Fibroblast of skin of back (primary cell): ENCODE data around the gene CLEC14A. TPM values are rescaled to one million over a fixed set of nuclear protein-coding genes. Genes with fewer than 3 reads are reported as not detected.

Source experiments
- DNase-seq: peaks from one replicate; pipeline ENCODE4 v3.0.0-alpha.2; 2013
- polyA plus RNA-seq, 2 experiments: library from polyadenylated mRNA; unstranded; fragments of 120-200 nt; gene quantifications; one replicate each; pipeline ENCODE4 v1.2.1, GENCODE V29; 2013; ENCODE audit not compliant: insufficient read length in 2 of 2

The CLEC14A gene, protein sequence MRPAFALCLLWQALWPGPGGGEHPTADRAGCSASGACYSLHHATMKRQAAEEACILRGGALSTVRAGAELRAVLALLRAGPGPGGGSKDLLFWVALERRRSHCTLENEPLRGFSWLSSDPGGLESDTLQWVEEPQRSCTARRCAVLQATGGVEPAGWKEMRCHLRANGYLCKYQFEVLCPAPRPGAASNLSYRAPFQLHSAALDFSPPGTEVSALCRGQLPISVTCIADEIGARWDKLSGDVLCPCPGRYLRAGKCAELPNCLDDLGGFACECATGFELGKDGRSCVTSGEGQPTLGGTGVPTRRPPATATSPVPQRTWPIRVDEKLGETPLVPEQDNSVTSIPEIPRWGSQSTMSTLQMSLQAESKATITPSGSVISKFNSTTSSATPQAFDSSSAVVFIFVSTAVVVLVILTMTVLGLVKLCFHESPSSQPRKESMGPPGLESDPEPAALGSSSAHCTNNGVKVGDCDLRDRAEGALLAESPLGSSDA
- 0.60 TPM for polyA plus RNA-seq (2013, experiment 1 of 2; ENCODE audit: insufficient read length)
- polyA plus RNA-seq (2013, experiment 2 of 2; ENCODE audit: insufficient read length) = 0.32 TPM

GRCh38 chr14:38255673-38256532 lies at the start of gene CLEC14A:
CLEC14A (minus strand) TSS chr14:38256093; CDS start chr14:38256022, 71 bp downstream.
- DNase-seq = peak; percentile 15

DNA sequence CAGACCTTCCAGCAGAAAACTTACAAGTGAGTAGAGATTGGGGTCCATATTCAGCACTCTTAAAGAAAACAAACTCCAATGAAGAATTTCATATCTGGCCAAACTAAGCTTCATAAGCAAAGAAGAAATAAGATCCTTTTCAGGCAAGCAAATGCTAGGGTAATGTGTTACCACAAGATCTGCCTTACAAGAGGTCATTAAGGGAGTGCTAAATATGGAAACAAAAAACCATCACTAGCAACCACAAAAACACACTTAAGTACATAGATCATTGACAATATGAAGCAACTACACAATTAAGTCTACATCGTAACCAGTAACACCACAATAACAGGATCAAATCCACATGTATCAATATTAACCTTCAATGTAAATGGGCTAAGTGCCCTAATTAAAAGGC lies 47.1 kb upstream of the CLEC14A start:
- no peak for DNase-seq

GRCh38 chr14:38302034-38302433 lies 46.1 kb upstream of the CLEC14A start:
- no peak for DNase-seq

DNA sequence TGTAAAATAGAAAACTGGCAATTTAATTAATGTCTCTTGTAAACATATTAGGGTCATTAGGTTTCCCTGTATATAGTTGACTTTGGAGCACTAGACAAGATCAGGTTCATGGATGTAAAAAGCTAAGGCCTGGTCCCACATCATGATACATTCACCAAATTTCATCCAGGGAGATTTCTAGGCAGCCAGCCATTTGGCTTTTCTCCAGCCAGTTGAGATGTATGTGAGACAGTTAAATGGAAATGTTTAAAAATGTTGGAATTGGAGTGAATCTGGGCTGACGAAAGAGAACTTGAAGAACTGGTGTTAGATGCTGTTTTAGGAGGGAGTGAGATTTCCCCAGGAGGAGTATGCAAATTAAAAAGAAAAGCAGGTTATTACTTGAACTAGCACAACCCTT lies 41.8 kb upstream of the CLEC14A start:
- DNase-seq = peak; percentile 64

DNA sequence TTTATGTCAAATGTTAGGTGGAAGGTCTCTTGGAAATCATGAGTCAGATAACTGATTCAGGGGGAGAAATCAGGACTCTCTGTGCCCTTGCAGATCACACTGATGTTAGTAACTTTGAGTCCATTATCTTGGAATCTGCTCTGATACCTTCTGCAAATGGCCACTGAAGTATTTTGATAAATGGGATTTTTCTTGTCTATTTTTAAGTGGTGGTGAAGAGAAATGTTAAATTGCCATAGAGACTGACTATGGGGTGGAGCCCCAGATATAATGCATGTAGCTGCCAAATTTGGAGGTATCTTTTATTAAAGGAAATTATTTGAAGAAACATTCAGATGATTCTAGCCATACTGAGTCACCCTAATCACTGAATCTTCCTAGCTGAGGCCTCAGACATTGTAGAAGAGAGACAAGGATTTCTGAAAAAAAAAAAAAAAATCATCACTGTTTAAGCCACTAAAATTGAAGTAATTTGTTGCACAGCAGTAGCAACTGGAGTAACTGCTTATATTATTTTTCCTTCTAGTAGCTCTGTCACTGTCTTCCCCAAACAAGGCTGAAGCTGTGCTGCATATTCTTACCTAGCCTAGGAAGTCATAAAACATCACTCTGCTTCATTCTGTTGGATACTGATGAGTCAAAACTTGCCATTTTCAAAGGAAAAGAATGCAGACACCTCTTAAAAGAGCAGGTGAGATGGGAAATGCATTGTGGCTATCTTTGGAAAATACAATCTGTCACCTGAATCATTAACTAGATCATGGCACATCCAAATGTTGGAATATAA lies 36.0 kb upstream of the CLEC14A start:
- DNase-seq = peak; percentile 76

- peak; percentile 95 for DNase-seq
These were observed 34.8 kb upstream of the CLEC14A start for GRCh38 chr14:38290601-38291188.

DNA sequence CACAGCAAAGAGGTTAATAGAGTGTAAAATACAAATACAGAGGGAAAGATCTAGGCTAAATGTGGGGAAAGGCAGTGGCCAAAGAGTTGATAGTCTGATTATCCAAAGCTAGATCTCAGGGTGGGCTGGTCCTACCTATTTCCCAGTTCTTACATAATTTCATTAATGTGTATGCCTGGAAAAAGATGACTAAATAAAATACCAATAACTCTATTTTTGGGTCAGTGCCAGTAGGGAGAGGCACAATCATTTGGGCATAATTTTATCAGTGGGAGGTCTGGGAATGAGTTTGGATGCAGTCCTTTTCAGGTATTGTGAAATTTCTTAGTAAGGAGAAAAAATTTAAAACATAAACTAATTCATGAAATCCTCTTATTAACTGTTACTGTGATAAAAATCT lies 30.6 kb upstream of the CLEC14A start:
- no peak for DNase-seq

GRCh38 chr14:38285962-38286361 lies 30.1 kb upstream of the CLEC14A start:
- DNase-seq = no peak

DNA sequence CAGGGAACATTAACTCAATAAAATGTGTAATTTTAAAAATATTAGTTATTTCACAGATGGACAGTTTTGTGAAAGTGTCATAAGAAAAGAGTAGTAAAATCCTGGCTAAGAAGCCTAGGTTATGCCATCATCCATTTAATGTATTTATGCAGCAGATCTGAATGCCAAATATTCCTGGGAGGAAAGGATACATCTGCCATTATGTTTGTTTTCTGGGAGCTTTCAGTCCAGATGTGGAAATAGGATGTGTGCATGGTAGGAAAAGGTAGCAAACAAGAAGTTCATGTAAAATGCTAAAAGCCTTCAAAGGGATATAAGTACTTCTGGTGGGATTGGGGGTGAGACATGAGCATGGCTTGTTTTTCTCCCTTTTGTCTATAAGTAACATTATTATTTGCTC lies 27.0 kb upstream of the CLEC14A start:
- no peak for DNase-seq

GRCh38 chr14:38280081-38280480 lies 24.2 kb upstream of the CLEC14A start:
- no peak for DNase-seq

- no peak for DNase-seq
These were observed 23.7 kb upstream of the CLEC14A start for GRCh38 chr14:38279572-38279971.

DNA sequence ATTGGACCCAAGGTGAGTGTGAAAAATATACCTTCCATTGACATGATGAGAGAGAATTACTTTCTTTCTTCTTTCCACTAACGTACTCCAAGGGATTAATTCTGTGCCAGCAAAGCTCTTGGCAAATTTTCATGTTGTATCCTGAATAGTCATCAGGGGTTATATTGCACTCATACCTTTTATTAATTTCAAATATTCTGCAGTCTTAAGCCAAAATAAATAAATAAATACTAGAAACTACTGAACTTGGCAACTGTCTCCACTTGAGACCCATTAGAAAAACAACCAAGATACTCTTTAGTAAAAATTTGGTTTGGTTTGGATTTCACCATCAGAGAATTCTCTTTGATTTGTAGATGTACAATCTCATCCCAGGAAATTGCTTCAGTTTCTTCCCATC lies 22.1 kb upstream of the CLEC14A start:
- DNase-seq = no peak

DNA sequence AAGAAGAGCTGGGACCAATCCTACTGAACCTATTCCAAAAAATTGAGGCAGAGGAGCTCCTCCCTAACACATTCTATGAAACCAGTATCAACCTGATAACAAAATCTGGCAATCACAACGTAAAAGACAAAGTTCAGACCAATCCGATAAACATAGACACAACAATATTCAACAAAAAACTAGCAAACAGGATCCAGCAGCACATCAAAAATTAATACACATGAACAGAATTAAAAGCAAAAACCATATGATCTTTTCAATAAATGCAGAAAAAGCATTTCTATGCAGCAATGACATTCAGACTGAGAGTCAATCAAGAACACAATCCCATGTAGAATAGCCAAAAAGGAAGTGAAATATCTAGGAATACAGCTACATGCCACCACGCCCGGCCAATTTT lies 7.0 kb upstream of the CLEC14A start:
- DNase-seq = no peak

GRCh38 chr14:38261620-38262019 lies 5.7 kb upstream of the CLEC14A start:
- DNase-seq = no peak

DNA sequence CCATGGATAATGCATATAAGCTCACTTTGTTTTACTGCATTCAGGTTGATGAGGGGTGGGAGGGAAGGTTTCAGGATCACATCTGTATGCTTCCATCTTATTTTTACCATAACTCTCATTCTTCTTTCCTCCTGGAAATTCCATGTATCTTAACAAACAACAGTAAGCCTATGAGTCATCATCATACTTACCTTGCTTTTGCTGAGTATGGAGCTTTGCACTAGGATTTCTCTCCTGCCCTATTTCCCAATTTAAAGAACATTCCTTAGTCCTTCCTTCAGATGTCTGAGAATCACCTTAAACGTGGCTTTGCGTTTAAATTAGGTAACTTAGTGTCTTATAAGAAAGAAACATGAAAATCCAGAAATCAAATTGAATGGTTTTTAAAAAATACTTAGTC lies 1.6 kb upstream of the CLEC14A start:
- DNase-seq = peak; percentile 16

GRCh38 chr14:38256533-38256840 lies 594 bp upstream of the CLEC14A start:
- peak; percentile 39 for DNase-seq

DNA sequence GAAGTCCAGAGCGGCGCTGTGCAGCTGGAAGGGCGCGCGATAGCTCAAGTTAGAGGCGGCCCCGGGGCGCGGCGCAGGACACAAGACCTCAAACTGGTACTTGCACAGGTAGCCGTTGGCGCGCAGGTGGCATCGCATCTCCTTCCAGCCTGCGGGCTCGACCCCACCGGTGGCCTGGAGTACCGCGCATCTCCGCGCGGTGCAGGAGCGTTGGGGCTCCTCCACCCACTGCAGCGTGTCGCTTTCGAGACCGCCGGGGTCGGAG lies 553 bp downstream of the CLEC14A start:
- DNase-seq = no peak

DNA sequence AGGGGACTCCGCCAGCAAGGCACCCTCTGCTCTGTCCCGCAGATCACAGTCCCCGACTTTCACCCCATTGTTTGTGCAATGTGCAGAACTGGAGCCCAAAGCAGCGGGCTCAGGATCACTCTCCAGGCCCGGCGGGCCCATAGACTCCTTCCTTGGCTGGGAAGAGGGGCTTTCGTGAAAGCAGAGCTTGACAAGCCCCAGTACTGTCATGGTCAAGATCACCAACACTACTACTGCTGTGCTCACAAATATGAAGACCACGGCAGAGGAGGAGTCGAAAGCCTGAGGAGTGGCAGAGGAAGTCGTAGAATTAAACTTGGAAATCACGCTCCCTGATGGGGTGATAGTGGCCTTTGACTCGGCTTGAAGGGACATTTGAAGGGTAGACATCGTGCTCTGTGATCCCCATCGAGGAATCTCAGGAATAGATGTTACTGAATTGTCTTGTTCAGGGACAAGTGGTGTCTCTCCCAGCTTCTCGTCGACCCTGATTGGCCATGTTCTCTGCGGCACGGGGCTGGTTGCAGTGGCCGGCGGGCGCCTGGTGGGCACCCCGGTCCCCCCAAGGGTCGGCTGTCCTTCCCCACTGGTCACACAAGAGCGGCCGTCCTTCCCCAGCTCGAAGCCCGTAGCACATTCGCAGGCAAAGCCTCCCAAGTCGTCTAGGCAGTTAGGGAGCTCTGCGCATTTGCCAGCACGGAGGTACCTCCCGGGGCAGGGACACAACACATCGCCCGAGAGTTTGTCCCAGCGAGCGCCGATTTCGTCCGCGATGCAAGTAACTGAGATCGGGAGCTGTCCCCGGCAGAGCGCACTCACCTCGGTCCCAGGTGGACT lies 1.1 kb downstream of the CLEC14A start:
- DNase-seq = no peak

GRCh38 chr14:38253676-38254075 lies 2.2 kb downstream of the CLEC14A start:
- no peak for DNase-seq

GRCh38 chr14:38252066-38252710 lies 3.7 kb downstream of the CLEC14A start:
- no peak for DNase-seq

DNA sequence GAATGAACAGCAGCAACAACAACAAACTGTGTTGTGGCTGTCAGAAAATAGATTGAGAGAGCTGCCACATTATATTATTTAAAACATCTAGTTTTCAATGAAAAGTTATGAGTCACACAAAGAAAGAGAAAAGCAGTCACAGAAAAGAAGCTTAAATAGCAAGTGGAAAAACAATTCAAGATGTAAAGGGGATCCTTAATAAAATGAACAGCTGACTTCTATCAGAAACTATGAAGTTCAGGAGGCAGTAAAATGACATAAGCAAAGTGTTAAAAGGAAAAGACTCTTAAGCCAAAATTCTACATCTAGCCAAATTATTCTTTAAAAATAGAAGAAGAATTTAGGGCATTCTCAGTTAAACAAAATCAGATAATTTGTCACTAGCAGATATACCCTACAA lies 5.6 kb downstream of the CLEC14A start:
- DNase-seq = peak; percentile 8
